Measurements from ENCODE around the gene C5AR2.
"Not testable (repeated sequence)": the region's sequence is repeated elsewhere in the genome, so short reads cannot be mapped to it uniquely, and the experiment has no call there.

C5AR2 gene

DNA sequence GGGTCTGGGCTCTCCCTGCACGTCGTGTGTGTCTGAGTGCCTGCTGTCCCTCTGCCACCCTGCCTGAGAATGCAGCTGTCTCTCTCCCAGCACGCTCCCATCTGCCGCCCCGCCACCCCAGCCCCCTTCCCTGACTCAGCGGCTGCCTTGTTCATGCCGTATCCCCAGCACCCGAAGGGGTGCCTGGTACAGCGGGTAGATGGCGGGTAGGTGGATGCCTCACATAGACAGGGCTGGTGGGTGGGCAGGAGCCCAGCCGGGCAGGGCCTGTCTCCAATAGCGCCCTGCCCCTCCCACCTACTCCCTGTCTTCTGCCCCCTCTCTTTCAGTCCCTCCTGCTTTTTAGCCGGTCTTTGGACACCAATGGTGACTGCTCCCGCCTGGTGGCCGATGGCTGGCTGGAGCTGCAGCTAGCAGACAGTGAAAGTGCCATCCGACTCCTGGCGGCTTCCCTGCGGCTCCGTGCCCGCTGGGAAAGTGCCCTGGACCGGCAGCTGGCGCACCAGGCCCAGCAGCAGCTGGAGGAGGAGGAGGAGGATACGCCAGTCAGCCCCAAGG is 47.5 kb downstream of the C5AR2 start:
- DNase-seq (ENCODE audit: low read depth, low spot score), result no peak
- no peak overlapping the region for H3K4me3 ChIP-seq (ENCODE audit: low read length)

GRCh38 chr19:47380559-47380958 is 48.6 kb downstream of the C5AR2 start:
- DNase-seq (ENCODE audit: low read depth, low spot score), result no peak
- H3K4me3 ChIP-seq (ENCODE audit: low read length), result no peak overlapping the region

GRCh38 chr19:47381121-47381520 is 49.1 kb downstream of the C5AR2 start:
- no peak overlapping the region for H3K4me3 ChIP-seq (ENCODE audit: low read length)
- no peak for DNase-seq (ENCODE audit: low read depth, low spot score)

GRCh38 chr19:47381653-47382279 is 49.8 kb downstream of the C5AR2 start:
- no peak overlapping the region for H3K4me3 ChIP-seq (ENCODE audit: low read length)
- peak; percentile 21 for DNase-seq (ENCODE audit: low read depth, low spot score)

DNA sequence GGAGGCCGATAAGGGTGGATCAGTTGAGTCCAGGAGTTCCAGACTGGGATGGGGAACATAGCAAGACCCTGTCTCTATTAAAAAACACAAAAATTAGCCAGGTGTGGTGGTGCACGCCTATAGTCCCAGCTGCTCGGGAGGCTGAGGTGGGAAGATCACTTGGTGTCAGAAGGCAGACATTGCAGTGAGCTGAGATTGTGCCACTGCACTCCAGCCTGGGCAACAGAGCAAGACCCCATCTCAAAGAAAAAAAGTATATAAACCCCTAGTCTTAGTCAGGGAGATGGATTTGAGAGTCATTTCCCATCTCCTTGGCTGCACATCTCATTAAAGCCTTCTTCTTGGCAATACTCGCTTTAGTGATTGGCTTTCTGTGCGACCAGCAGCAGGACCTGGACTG is 51.9 kb downstream of the C5AR2 start:
- DNase-seq (ENCODE audit: low read depth, low spot score), result not testable (repeated sequence)

GRCh38 chr19:47384533-47384932 is 52.6 kb downstream of the C5AR2 start:
- DNase-seq (ENCODE audit: low read depth, low spot score); H3K4me3 ChIP-seq (ENCODE audit: low read length): not testable (repeated sequence)

More for the DNA sequence above, 51.9 kb downstream of the C5AR2 start:
- not testable (repeated sequence) for H3K4me3 ChIP-seq (ENCODE audit: low read length)

GRCh38 chr19:47386582-47386981 is 54.6 kb downstream of the C5AR2 start:
- H3K4me3 ChIP-seq (ENCODE audit: low read length); DNase-seq (ENCODE audit: low read depth, low spot score): not testable (repeated sequence)

DNA sequence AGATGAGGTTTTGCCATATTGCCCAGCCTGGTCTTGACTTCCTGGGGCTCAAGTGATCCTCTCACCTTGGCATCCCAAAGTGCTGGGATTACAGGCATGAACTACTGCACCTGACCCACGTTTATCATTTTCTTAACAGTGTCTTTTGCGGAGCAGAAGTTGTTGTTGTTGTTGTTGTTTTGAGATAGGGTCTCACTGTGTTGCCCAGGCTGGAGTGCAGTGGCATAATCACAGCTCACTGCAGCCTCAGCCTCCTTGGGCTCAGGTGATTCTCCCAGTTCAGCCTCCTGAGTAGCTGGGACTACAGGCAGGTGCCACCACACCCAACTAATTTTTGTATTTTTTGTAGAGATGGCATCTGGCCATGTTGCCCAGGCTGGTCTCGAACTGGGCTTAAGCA is 55.6 kb downstream of the C5AR2 start:
- not testable (repeated sequence) for H3K4me3 ChIP-seq (ENCODE audit: low read length); DNase-seq (ENCODE audit: low read depth, low spot score)

- DNase-seq (ENCODE audit: low read depth, low spot score), result not testable (repeated sequence)
These were observed 56.7 kb downstream of the C5AR2 start for GRCh38 chr19:47388721-47389120.

DNA sequence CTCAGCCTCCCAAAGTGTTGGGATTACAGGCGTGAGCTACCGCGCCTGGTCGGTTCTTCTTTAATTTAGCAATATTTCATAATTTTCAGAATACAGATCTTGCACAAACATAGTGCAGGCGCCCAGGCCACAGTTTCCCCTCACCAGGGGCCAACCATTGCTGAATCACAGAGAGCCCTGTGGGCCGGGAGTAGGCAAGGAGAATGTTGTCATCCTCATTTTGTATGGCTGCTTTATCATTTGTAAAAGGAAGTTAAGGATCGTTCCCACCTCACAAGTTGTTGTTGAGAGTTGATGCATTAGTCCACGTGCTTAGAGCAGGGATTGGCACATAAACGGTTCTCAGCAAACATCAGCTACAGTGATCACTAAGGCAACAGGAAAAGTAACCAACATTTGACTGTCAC is 57.2 kb downstream of the C5AR2 start:
- no peak for DNase-seq (ENCODE audit: low read depth, low spot score)

More at GRCh38 chr19:47388721-47389120, 56.7 kb downstream of the C5AR2 start:
- H3K4me3 ChIP-seq (ENCODE audit: low read length), result not testable (repeated sequence)

DNA sequence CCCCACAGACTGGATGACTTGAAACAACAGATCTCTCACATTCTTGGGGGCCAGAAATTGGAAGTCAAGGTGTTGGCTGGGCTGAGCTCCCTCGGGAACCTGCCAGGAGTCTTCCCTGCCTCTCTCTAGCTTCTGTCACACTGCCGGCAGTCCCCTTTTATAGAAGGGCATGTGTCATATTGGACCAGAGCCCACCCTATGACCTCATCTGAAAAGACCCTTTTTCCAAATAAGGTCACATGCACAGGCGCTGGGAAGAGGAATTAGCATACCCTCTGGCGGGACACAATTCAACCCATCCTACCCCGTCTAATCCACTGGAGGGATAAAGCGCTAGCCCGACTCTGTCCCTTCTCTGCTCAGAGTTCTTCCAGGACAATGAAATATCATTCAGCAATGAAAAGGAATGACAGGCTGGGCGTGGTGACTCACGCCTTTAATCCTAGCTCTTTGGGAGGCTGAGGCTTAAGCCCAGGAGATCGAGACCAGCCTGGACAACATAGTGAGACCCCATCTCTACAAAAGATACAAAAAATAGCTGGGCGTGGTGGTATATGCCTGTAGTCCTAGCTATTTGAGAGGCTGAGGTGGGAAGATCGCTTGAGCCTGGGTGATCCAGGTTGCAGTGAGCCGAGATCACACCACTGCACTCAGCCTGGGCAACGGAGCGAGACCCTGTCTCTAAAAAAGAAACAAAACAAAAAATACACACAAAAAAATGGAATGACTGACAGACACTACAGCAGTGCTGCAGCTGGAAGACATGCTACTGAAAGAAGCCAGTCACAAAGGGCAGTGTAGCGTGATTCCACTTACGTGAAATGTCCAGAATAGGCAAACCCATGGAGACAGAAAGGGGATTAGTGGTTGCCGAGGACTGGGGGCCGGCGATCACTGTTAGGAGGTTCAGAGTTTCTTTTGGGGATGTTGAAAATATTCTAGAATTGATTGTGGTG is 58.8 kb downstream of the C5AR2 start:
- no peak overlapping the region for H3K4me3 ChIP-seq (ENCODE audit: low read length)
- DNase-seq (ENCODE audit: low read depth, low spot score), result no peak

More for the DNA sequence above, 57.2 kb downstream of the C5AR2 start:
- no peak overlapping the region for H3K4me3 ChIP-seq (ENCODE audit: low read length)

DNA sequence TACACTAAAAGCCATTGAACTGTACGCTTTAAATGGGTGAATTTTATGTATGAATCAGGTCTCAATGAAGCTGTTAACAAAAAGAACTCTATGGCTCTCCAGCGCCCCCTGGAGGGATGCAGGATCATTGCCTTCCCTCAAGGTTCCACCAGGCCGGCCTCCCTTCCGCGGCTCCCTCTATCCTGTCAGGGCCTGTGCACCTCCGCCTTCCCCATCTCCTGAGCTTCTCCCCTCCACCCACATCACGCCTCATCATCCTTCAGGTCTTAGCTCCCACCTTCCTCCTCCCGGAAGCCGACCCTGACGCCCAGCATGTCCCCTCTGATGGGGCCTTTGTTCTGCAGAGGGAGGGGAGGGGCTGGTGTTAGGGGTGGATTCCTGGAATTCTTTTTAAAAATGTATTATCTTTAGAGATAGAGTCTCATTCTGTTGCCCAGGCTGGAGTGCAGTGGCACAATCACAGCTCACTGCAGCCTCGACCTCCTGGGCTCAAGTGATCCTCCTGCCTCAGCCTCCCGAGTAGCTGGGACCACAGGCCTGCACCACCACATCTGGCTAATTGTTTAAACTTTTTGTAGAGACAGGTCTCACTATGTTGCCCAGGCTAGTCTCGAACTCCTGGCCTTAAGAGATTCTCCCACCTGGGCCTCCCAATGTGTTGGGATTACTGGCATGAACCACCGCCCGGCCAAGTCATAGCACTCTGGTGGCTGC is 59.7 kb downstream of the C5AR2 start:
- DNase-seq (ENCODE audit: low read depth, low spot score), result peak; percentile 53
- no peak overlapping the region for H3K4me3 ChIP-seq (ENCODE audit: low read length)
